ENCODE data around the gene PRKN.
"Not testable (repeated sequence)": the region's sequence is repeated elsewhere in the genome, so short reads cannot be mapped to it uniquely, and the experiment has no call there.

GRCh38 chr6:161886545-161886944 lies 841.0 kb downstream of the PRKN start:
- TF ChIP-seq EZH2 (IDR thresholded peaks at IDR 0.05; ENCODE audit: insufficient read depth, poor library complexity, severe bottlenecking); EZH2phosphoT487 (IDR thresholded peaks at IDR 0.05; ENCODE audit: insufficient read depth, low read depth): not testable (repeated sequence)
